GM18951 (cell line): ENCODE results near the gene PRR3.
"Not testable (repeated sequence)": the region's sequence is repeated elsewhere in the genome, so short reads cannot be mapped to it uniquely, and the experiment has no call there.

Experiments
- POLR2A ChIP-seq: IDR thresholded peaks from 4 replicates; pipeline ENCODE4 v1.6.1; 2011; ENCODE audit warnings: mild to moderate bottlenecking; ENCODE audit not compliant: insufficient read length, insufficient read depth; ENCODE audit errors: extremely low read depth
- in situ Hi-C: fragments of 300-500 bp; cut with MboI; formaldehyde crosslinking; loops from one replicate; pipeline ENCODE4 v1.12.0; 2022; ENCODE audit warnings: low sequenced_read_pairs, mixed read lengths, inconsistent platforms; ENCODE audit not compliant: unreplicated experiment

PRR3 gene, protein sequence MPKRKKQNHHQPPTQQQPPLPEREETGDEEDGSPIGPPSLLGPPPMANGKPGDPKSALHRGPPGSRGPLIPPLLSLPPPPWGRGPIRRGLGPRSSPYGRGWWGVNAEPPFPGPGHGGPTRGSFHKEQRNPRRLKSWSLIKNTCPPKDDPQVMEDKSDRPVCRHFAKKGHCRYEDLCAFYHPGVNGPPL

DNA sequence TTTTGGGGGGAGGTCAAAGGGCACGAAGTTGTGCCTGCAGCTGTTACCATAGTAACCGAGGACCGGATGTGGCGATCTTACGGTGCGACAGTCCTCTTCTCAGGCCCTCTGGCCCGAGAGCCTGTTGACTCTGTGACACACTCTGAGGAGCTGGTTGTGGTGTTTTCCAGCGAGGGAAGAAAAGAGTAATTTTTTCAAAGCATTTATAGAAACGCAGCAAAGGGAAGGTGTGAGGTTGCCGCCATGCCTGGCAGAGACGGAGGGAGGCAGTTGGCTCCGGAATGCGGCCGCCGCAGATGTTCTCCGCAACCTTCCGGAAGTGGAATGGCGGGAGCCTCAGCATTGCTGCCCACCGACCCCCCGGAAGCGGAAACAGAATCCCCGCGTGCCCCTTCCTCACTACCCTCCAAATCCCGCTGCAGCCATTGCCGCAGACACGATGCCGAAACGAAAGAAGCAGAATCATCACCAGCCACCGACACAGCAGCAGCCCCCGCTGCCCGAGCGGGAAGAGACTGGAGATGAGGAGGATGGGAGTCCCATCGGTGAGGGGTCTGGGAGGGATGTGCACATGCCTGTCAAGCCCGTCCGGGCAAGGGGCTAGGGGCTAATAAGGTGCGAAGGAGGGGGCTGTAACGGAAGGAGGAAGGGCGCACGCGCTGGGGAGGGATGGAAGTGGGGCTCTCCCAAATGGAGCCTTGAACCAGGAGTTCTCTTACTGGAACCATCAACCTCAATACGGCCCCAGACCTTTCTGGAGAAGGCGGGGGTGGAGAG, at the start of gene PRR3:
Gene PRR3, plus strand, starts transcription at position 390 of the 777 bp plus-strand sequence. Its CDS starts 50 bp downstream, at position 440.
- in situ Hi-C loops, result no loop called here
- TF ChIP-seq POLR2A, result peak; percentile 72

DNA sequence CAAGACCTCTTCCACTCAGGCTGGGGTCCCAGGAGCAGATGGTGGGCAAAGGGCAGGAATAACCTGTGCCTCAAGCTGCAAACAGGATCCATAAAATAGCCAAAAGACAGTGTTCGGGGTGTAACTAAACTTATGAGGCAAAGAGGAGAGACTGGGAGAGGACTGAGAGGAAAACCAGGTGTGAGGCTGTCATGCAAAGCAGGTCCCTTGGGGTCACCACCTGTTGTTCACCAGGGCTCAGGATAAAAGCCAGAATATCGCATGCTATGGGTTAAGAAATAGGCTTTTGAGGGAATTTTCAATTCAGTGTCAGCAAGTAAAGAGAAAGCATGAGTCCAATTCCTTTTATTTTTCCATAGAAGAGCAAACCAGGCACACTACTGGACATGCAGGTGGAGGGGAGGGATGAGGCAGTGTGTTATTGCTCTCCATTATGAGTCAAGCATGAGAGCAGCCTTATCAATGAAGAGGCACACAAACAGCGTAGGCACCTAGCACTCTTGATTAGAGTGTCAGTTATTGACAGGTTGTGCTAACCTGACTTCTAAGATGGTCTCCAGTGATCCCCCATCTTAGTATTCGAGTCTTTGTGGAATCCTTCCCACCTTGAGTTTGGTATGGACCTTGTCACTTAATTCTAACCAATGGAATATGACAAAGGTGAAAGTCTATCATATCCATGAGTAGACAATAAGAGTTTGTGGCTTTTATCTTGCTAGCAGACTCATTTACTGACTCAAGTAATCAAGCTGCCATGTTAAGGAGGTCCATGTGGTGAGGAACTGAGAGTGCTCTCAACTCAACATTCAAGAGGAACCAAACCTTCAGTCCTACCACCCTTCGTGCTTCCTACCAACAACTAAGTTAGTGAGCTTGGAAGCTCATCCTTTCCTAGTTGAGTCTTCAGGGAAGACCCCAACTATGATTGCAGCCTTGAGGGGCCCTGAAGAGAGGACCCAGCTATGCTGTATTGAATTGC, 49.0 kb upstream of the PRR3 start:
- in situ Hi-C loops, result no loop called here
- TF ChIP-seq POLR2A, result peak; percentile 20

DNA sequence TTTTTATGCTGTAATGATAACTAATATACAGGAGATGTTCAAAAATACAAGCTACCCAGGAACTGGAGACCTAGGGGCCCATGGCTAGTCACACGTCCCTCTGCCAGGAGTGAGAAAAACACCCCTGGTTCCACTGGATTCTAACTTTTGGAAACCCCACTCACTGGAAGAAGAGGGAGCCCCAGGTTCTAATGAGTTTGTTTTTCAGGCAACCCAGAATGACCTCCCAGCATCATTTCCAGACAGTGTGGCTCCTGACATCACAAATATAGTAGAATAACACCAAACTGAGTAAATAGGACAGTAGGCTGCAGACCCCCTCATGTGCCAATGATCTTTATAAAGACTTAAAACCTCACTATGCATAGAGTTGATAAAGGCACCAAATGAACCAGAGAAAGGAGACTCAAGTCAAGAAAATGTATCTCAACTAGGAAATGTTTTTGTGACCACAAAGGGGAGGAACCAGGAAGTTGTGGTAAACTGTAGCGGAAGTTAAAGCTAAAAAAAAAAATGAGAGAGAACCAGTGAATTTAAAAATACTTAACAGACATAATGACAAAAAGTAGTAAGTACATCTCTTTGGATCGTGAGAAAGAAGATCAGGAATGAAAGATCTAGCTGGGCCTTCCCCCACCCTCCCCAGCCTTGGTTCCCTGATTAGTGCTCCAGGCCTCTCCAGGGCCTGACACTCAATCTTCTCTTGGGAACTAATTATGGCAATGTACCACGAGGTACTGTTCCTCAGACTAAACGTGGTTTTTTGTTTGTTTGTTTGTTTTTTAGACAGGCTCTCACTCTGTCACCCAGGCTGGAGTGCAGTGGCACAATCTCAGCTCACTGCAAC, 48.0 kb upstream of the PRR3 start:
- TF ChIP-seq POLR2A, result peak; percentile 39
- in situ Hi-C loops, result no loop called here

DNA sequence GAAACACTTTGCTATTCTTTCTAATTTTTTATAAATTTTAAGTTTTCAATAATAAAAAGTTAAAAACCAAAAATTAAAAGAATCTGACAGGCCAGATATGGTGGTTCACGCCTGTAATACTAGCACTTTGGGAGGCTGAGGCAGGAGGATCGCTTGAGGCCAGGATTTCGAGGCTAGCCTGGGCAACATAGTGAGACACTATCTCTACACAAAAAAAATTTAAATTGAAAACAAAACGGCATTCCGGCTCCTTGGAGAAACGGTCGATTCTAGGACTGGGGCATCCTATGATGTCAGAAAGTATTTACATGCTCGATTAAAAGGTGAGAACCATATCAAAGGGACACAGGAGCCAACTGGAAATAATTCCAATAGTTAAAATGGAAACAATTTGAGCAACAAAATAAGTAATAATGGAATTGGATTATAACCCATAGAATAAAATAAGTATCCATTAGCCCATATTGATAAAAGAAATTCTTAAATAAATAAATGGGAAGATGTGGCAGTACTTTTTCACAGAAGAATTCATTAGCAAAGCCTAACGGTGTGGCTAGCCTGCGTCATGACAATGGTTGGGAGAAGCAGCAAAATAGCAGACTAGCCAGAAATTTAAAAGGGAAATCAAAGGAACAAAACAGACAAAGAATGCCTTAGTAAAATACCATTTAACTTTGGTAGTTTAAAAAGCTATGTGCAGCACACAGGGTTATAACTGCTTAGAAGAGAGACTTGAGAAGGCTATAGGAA, 46.5 kb upstream of the PRR3 start:
- in situ Hi-C loops, result no loop called here

DNA sequence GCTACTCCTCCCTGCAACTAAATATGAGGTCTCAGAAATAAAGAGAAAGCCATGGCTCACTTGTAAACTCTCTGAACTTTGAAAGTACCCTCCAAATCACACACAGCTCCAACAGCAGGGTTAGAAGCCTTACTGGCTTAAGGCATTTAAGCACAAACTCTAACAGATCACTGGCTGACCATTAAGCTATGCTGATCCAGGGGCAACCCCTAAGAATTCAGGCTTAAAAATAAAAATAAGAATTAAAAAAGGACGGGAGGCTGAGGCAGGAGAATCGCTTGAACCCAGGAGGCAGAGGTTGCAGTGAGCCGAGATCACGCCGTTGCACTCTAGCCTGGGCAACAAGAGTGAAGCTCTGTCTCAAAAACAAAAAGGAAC, 45.9 kb upstream of the PRR3 start:
- no peak for TF ChIP-seq POLR2A
- in situ Hi-C loops, result no loop called here

More for the DNA sequence above, 46.5 kb upstream of the PRR3 start:
- no peak for TF ChIP-seq POLR2A

DNA sequence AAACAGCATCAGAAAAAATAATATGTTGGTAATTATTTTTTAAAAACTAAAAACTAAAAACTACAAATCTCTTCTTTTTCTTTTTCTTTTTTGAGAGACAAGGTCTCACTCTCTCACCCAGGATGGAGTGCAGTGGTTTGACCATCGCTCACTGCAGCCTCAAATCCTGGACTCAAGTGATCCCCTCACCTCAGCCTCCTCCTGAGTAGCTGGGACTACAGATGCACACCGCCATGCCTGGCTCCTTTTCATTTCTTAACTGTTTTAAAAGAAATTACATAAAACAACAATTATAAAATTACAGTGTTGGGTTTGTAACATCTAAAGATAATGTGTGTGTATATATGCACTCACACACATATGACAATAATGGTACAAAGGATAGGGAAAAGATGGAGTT, 43.6 kb upstream of the PRR3 start:
- no peak for TF ChIP-seq POLR2A
- in situ Hi-C loops, result no loop called here

DNA sequence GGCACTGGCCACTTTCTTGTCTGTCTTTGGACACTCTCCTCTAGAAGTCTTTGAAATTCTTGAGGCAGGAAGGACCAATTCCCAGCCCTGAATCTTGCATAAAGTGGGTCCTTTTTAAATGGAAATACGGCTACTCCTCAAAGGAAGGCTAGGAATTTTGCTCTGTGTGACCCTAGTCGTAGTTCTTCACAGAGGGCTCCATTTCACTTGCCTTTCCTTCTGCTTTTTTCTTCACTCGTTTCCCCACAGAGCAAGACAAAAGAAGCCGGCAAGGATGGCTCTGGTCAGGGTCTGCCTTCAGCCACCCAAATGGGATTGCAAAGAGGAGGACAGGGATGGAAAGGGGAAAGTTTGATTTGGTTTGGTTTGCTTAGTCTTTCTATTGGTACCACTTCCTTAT, 42.0 kb upstream of the PRR3 start:
- in situ Hi-C loops, result no loop called here
- no peak for TF ChIP-seq POLR2A

DNA sequence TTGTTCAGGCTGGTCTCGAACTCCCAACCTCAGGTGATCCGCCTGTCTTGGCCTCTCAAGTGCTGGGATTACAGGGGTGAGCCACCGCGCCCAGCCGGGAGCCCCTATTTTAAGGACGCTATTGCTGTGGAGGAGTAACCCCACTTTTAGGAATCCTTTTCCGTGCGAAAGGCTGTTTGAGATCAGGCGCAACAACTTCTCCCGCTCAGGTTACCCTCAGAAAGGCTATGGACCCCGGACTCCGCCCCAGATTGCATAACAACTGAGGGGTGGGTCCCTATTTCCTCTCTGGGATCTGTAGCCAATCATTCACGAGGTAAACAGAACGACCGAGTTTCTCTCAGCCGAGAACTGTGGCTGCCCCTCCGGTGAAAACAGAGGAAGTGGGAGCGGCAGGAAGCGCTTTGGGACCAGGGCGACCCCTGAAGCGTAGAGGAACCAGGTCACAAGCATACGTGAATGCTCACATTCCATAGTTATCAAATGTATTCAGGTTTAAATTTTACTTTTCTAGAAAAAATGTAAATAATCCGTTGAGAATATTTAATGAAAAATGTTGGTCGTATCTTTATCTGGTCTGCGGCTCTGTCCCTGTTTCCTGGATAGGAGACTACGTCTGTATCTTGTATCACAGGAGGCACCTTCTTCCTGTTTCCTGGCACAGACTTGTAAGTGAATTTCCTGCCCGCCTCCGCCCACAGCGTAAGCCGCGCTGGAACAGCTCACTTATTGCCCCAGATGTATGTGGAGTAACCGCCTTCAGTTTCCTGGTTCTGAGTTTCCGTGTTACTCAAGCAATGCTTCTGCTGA, 40.9 kb upstream of the PRR3 start:
- peak; percentile 51 for TF ChIP-seq POLR2A

DNA sequence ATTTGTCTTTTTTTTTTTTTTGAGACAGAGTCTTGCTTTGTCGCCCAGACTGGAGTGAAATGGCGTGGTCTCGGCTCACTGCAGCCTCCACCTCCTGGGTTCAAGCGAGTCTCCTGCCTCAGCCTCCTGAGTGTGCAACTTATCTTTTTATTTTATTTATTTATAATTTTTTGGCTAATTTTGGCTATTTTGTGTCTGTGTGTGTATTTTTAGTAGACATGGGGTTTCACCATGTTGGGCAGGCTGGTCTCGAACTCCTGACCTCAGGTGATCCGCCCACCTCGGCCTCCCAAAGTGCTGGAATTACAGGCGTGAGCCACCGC, 40.4 kb upstream of the PRR3 start:
- in situ Hi-C loops, result not testable (repeated sequence)

More for the DNA sequence above, 40.9 kb upstream of the PRR3 start:
- in situ Hi-C loops, result no loop called here

DNA sequence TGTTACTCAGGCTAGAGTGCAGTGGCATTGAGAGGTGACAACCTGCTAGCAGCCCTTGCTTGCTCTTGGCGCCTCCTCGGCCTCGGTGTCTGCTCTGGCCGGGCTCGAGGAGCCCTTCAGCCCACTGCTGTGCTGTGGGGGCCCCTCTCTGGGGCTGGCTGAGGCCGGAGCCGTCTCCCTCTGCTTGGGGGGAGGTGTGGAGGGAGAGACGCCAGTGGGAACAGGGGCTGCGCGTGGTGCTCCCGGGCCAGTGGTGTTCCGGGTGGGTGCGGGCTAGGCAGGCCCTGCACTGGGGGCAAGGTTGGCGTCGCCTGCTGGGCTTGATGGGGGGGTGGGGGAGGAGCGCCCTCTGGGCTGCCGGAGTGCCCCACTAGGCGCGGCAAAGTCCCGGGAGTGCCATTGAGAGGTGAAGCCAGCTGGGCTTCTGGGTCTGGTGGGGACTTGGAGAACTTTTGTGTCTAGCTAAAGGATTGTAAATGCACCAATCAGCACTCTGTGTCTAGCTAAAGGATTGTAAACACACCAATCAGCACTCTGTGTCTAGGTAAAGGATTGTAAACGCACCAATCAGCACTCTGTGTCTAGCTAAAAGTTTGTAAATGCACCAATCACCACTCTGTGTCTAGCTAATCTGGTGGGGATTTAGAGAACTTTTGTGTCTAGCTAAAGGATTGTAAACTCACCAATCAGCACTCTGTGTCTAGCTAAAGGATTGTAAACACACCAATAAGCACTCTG, 39.2 kb upstream of the PRR3 start:
- in situ Hi-C loops, result not testable (repeated sequence)

DNA sequence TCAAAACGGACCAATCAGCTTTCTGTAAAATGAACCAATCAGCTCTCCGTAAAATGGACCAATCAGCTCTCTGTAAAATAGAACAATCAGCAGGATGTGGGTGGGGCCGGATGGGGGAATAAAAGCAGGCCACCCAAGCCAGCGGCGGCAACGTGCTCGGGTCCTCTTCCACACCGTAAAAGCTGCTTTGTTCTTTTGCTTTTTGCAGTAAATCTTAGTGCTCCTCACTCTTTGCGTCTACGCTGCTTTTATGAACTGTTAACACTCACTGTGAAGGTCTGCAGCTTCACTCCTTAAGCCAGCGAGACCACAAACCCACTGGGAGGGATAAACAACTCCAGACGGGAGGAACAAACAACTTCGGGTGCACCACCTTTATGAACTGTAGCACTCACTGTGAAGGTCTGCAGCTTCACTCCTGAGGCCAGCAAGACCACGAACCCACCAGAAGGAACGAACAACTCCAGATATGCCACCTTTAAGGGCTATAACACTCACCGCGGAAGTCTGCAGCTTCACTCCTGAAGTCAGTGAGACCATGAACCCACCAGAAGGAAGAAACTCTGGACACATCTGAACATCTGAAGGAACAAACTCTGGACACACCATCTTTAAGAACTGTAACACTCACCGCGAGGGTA, 38.5 kb upstream of the PRR3 start:
- in situ Hi-C loops, result not testable (repeated sequence)
